K562 (cell line): ENCODE results near the gene ACBD4. TPM values are rescaled to one million over a fixed set of nuclear protein-coding genes. Genes with fewer than 3 reads are reported as not detected.

Experiments used
- BMI1 ChIP-seq: fragments of 150-350 bp; IDR thresholded peaks from 2 replicates; pipeline ENCODE4 v1.6.1; 2014; ENCODE audit warnings: low read length
- KDM5B ChIP-seq: fragments of 200-600 bp; sonication (generic); IDR thresholded peaks from 2 replicates; pipeline ENCODE4 v1.6.1; 2012; ENCODE audit warnings: low read depth, mild to moderate bottlenecking, moderate library complexity, low read length, control low read depth, inconsistent platforms; ENCODE audit not compliant: insufficient replicate concordance
- KHSRP ChIP-seq: fragments of 450-650 bp; IDR thresholded peaks from 2 replicates; pipeline ENCODE4 v1.6.1; 2017
- NFYB ChIP-seq: IDR thresholded peaks from 2 replicates; pipeline ENCODE4 v1.6.1; 2011; ENCODE audit warnings: mild to moderate bottlenecking, moderate library complexity; ENCODE audit not compliant: insufficient read length; ENCODE audit errors: extremely low read depth
- SNIP1 ChIP-seq: fragments of 450-650 bp; IDR thresholded peaks from 2 replicates; pipeline ENCODE4 v1.7.1; 2017; ENCODE audit warnings: low read depth, mild to moderate bottlenecking
- SRSF1 ChIP-seq: fragments of 200-400 bp; formaldehyde crosslinking; IDR thresholded peaks from 2 replicates; pipeline ENCODE4 v1.6.1; 2017; ENCODE audit warnings: mild to moderate bottlenecking, low read depth, low read length, moderate library complexity
- ZBTB7A ChIP-seq: IDR thresholded peaks from 2 replicates; pipeline ENCODE4 v1.6.1; 2011; ENCODE audit warnings: low read depth, mild to moderate bottlenecking, low read length, moderate library complexity, borderline replicate concordance; ENCODE audit not compliant: control insufficient read depth
- ZEB2 ChIP-seq: fragments of 450-650 bp; IDR thresholded peaks from 2 replicates; pipeline ENCODE4 v1.6.1; 2016
- ZNF551 ChIP-seq: fragments of 250-450 bp; sonication (Bioruptor Pico); IDR thresholded peaks from 2 replicates; pipeline ENCODE4 v1.5.0; 2021; ENCODE audit warnings: mild to moderate bottlenecking, moderate library complexity
- ZNF699 ChIP-seq: fragments of 250-450 bp; sonication (Bioruptor Pico); IDR thresholded peaks from 2 replicates; pipeline ENCODE4 v1.8.0; 2021; ENCODE audit warnings: mild to moderate bottlenecking, moderate library complexity; ENCODE audit not compliant: insufficient replicate concordance
- polyA plus RNA-seq, 8 experiments: library from polyadenylated mRNA; depleted of rRNA in 4 of 8; stranded (reverse) in 5 of 8; unstranded in 3 of 8; fragments of >200 nt; fragmentation: Nextera tagmentation in 2 of 8; fragmentation: Illumina TruSeq in 1 of 8; extraction: Ambion mirVana in 2 of 8; extraction: Trizol in 1 of 8; gene quantifications; 2 replicates each; pipeline versions ENCODE4 v1.2.1 to v1.2.3, GENCODE V29; 2011 to 2014; ENCODE audit warnings: inconsistent platforms in 1 of 8, missing spikeins in 1 of 8
- total RNA-seq, 7 experiments: library from RNA; depleted of rRNA in 6 of 7; stranded (reverse); fragments of >200 nt in 6 of 7; fragmentation: Illumina TruSeq in 2 of 7; extraction: Trizol in 2 of 7; gene quantifications; 2 replicates each; pipeline versions ENCODE4 v1.2.1 to v1.2.3, GENCODE V29; 2011 to 2021; ENCODE audit warnings: low replicate concordance in 1 of 7
- TF ChIP-seq, protein P1 (sequence below), 2 experiments: IDR thresholded peaks in 1 of 2; conservative IDR thresholded peaks in 1 of 2; 2 replicates each; pipeline ENCODE4 v1.6.1; 2016; ENCODE audit warnings: low read depth in 2 of 2, mild to moderate bottlenecking in 1 of 2, missing compliant biosample characterization in 1 of 2, missing genetic modification characterization in 1 of 2, moderate library complexity in 1 of 2
- TF ChIP-seq, protein P2 (sequence below): fragments of 250-450 bp; sonication (Bioruptor Pico); IDR thresholded peaks from 2 replicates; pipeline ENCODE4 v1.8.0; 2022; ENCODE audit warnings: moderate library complexity, mild to moderate bottlenecking, inconsistent platforms
- TF ChIP-seq, protein P3 (sequence below): sonication (generic); IDR thresholded peaks from 2 replicates; pipeline ENCODE4 v1.6.1; 2016
- TF ChIP-seq, protein P4 (sequence below), 3 experiments: fragments of 200-800 bp in 1 of 3; fragments of 250-450 bp in 1 of 3; fragments of 450-650 bp in 1 of 3; sonication (Bioruptor Pico) in 1 of 3; sonication (Bioruptor generic) in 1 of 3; formaldehyde crosslinking in 1 of 3; IDR thresholded peaks; 2 replicates each; pipeline versions ENCODE4 v1.6.1 to v1.8.0; 2016 to 2022; ENCODE audit warnings: mild to moderate bottlenecking in 2 of 3, missing genetic modification characterization in 2 of 3, missing compliant biosample characterization in 1 of 3, moderate library complexity in 1 of 3
- TF ChIP-seq, protein P5 (sequence below): sonication (generic); formaldehyde crosslinking; IDR thresholded peaks from 2 replicates; pipeline ENCODE4 v1.8.0; 2022; ENCODE audit warnings: mild to moderate bottlenecking, low read depth, missing genetic modification reagents

ACBD4 gene
- total and polyA plus RNA-seq, 9 of the 15 experiments (the other 6 are each of a cell fraction or from before 2014, with no cell fraction given) = 0.14 to 6.9 (median 4.6) TPM

DNA sequence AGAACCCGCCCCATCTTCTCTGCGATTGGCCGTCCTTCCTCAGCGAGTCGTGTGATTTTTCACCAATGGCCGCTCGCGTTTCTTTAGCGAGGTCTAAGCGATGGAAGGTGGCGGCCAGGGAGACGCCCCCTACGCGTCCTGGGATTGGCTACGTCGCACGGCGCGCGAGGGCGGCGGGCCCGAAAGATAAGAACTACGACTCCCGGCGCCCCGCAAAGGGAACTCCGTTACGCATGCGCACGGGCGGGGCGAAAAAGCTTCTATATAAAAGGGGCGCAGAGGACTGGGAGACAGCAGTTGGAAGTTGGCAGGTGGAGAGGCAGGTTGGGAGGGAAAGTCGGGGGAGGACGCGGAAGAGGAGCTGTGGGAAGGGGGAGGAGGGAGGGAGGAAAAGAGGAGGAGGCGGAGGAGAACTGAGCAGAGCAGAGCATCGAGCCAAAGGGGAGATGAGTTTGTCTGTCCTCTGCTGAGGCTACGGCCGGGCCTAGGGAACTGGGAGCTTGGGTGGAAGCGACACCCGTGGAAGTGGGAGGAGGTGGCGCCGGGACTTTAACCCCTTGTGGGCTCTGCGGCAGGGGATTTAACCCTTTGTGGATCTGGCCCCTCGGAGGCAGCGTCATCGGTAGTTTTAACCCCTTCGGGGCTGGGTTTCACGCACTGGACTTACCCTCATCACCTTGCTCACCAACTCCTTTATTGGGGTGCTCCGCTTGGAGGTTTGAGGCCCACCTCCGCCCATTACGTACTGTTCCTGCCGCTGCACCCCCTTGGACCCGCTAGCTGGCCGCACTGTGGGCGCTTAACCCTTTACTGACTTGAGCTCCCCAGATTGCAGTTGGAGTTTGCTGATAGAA lies 12.9 kb downstream of the ACBD4 start, which contains the start of gene HEXIM1 (continued):
- TF ChIP-seq, protein P1, sequence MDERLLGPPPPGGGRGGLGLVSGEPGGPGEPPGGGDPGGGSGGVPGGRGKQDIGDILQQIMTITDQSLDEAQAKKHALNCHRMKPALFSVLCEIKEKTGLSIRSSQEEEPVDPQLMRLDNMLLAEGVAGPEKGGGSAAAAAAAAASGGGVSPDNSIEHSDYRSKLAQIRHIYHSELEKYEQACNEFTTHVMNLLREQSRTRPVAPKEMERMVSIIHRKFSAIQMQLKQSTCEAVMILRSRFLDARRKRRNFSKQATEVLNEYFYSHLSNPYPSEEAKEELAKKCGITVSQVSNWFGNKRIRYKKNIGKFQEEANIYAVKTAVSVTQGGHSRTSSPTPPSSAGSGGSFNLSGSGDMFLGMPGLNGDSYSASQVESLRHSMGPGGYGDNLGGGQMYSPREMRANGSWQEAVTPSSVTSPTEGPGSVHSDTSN (CRISPR knock-in tag; IDR thresholded peaks at IDR 0.05; ENCODE audit: low read depth) = no peak
- TF ChIP-seq, protein P1 (tag; conservative IDR thresholded peaks at IDR 0.05; ENCODE audit: low read depth) = no peak
- peak; percentile 35; the same call in 1 of the 2 replicates for TF ChIP-seq KHSRP
- TF ChIP-seq ZEB2 = peak; percentile 91
- TF ChIP-seq, protein P2, sequence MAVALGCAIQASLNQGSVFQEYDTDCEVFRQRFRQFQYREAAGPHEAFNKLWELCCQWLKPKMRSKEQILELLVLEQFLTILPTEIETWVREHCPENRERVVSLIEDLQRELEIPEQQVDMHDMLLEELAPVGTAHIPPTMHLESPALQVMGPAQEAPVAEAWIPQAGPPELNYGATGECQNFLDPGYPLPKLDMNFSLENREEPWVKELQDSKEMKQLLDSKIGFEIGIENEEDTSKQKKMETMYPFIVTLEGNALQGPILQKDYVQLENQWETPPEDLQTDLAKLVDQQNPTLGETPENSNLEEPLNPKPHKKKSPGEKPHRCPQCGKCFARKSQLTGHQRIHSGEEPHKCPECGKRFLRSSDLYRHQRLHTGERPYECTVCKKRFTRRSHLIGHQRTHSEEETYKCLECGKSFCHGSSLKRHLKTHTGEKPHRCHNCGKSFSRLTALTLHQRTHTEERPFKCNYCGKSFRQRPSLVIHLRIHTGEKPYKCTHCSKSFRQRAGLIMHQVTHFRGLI (CRISPR knock-in tag) = no peak
- TF ChIP-seq ZNF699 (CRISPR knock-in tag) = no peak
- TF ChIP-seq, protein P3, sequence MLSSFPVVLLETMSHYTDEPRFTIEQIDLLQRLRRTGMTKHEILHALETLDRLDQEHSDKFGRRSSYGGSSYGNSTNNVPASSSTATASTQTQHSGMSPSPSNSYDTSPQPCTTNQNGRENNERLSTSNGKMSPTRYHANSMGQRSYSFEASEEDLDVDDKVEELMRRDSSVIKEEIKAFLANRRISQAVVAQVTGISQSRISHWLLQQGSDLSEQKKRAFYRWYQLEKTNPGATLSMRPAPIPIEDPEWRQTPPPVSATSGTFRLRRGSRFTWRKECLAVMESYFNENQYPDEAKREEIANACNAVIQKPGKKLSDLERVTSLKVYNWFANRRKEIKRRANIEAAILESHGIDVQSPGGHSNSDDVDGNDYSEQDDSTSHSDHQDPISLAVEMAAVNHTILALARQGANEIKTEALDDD = peak; percentile 56; the same call in 1 of the 2 replicates
- TF ChIP-seq, protein P4, sequence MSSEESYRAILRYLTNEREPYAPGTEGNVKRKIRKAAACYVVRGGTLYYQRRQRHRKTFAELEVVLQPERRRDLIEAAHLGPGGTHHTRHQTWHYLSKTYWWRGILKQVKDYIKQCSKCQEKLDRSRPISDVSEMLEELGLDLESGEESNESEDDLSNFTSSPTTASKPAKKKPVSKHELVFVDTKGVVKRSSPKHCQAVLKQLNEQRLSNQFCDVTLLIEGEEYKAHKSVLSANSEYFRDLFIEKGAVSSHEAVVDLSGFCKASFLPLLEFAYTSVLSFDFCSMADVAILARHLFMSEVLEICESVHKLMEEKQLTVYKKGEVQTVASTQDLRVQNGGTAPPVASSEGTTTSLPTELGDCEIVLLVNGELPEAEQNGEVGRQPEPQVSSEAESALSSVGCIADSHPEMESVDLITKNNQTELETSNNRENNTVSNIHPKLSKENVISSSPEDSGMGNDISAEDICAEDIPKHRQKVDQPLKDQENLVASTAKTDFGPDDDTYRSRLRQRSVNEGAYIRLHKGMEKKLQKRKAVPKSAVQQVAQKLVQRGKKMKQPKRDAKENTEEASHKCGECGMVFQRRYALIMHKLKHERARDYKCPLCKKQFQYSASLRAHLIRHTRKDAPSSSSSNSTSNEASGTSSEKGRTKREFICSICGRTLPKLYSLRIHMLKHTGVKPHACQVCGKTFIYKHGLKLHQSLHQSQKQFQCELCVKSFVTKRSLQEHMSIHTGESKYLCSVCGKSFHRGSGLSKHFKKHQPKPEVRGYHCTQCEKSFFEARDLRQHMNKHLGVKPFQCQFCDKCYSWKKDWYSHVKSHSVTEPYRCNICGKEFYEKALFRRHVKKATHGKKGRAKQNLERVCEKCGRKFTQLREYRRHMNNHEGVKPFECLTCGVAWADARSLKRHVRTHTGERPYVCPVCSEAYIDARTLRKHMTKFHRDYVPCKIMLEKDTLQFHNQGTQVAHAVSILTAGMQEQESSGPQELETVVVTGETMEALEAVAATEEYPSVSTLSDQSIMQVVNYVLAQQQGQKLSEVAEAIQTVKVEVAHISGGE (CRISPR knock-in tag; IDR thresholded peaks at IDR 0.05) = no peak
- TF ChIP-seq KDM5B = peak; percentile 100
- 0 out of 2 replicates have a peak, but pooled peaks have one; percentile 26 for TF ChIP-seq BMI1
- peak; percentile 74; the same call in 1 of the 2 replicates for TF ChIP-seq ZBTB7A
- peak; percentile 59; the same call in 1 of the 2 replicates for TF ChIP-seq SNIP1
- no peak for TF ChIP-seq NFYB
- TF ChIP-seq ZNF551 (CRISPR knock-in tag) = 0 out of 2 replicates have a peak, but pooled peaks have one; percentile 13
- TF ChIP-seq, protein P5, sequence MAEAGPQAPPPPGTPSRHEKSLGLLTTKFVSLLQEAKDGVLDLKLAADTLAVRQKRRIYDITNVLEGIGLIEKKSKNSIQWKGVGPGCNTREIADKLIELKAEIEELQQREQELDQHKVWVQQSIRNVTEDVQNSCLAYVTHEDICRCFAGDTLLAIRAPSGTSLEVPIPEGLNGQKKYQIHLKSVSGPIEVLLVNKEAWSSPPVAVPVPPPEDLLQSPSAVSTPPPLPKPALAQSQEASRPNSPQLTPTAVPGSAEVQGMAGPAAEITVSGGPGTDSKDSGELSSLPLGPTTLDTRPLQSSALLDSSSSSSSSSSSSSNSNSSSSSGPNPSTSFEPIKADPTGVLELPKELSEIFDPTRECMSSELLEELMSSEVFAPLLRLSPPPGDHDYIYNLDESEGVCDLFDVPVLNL (CRISPR knock-in tag) = no peak
- TF ChIP-seq SRSF1 = no peak
